CD4-positive, alpha-beta T cell (primary cell): ENCODE measurements around the gene GPC4. TPM values are rescaled to one million over a fixed set of nuclear protein-coding genes. Genes with fewer than 3 reads are reported as not detected.

Source experiments
- ATAC-seq: fragments of 200-7000 bp; cut with Tn5 transposase; one replicate; pipeline ENCODE4 v1.10.0; 2022; ENCODE audit warnings: mild to moderate bottlenecking; ENCODE audit not compliant: poor library complexity
- CTCF ChIA-PET: fragments of 350-600 bp; sonication (Branson Sonifier 250); formaldehyde crosslinking; loops from one replicate; lab custom pipeline; 2021; ENCODE audit warnings: antibody characterized with exemption, inconsistent platforms; lab: Charles Lee
- POLR2A ChIA-PET: fragments of 350-600 bp; sonication (Branson Sonifier 250); formaldehyde crosslinking; loops from one replicate; lab custom pipeline; 2021; ENCODE audit warnings: antibody characterized with exemption, inconsistent platforms; lab: Charles Lee
- DNase-seq, 14 experiments: peaks; one replicate each; pipeline ENCODE4 v3.0.0-alpha.2; 2013 to 2020; ENCODE audit warnings: mixed read lengths in 2 of 14
- H3K27ac ChIP-seq, 2 donors: one replicate each; pipeline versions ENCODE4 v1.5.1 to v1.7.0; 2013; ENCODE audit warnings: low read length in 2 of 2, low read depth in 1 of 2, mild to moderate bottlenecking in 1 of 2
- H3K27me3 ChIP-seq, 2 experiments: 1 replicate in 1 of 2; 2 replicates in 1 of 2; pipeline versions ENCODE4 v1.6.1 to v1.7.0; 2013; ENCODE audit warnings: low read length in 2 of 2, control low read depth in 1 of 2, mild to moderate bottlenecking in 1 of 2, moderate library complexity in 1 of 2; ENCODE audit not compliant: insufficient read depth in 2 of 2, control insufficient read depth in 1 of 2
- H3K36me3 ChIP-seq: one replicate; pipeline ENCODE4 v1.6.1; 2013; ENCODE audit warnings: low read length, control low read depth; ENCODE audit not compliant: insufficient read depth
- H3K4me1 ChIP-seq: one replicate; pipeline ENCODE4 v1.6.1; 2013; ENCODE audit warnings: low read length, control low read depth; ENCODE audit not compliant: insufficient read depth
- H3K4me3 ChIP-seq: one replicate; pipeline ENCODE4 v1.5.1; 2013; ENCODE audit warnings: mild to moderate bottlenecking, low read length, moderate library complexity
- H3K9me3 ChIP-seq, 2 experiments: 1 replicate in 1 of 2; 2 replicates in 1 of 2; pipeline versions ENCODE4 v1.6.1 to v1.7.0; 2013; ENCODE audit warnings: low read length in 2 of 2, mild to moderate bottlenecking in 2 of 2, control low read depth in 1 of 2, moderate library complexity in 1 of 2; ENCODE audit not compliant: control insufficient read depth in 1 of 2, insufficient read depth in 1 of 2
- H3K27ac Mint-ChIP-seq: one replicate; pipeline ENCODE4 v1.8.0; 2020; ENCODE audit warnings: mixed read lengths
- H3K27me3 Mint-ChIP-seq: one replicate; pipeline ENCODE4 v1.8.0; 2021; ENCODE audit warnings: mixed read lengths
- H3K36me3 Mint-ChIP-seq: one replicate; pipeline ENCODE4 v1.8.0; 2021; ENCODE audit warnings: low read depth, mixed read lengths
- H3K4me1 Mint-ChIP-seq: one replicate; pipeline ENCODE4 v1.8.0; 2021; ENCODE audit warnings: low read depth, mixed read lengths
- H3K4me3 Mint-ChIP-seq: one replicate; pipeline ENCODE4 v1.8.0; 2020; ENCODE audit warnings: mild to moderate bottlenecking, mixed read lengths
- H3K9me3 Mint-ChIP-seq: one replicate; pipeline ENCODE4 v1.8.0; 2020; ENCODE audit warnings: mixed read lengths
- intact Hi-C, 2 experiments: fragments of 100-400 bp; cut with DNase I in 1 of 2; cut with micrococcal nuclease in 1 of 2; formaldehyde crosslinking; loops; one replicate each; pipeline versions ENCODE4 v1.15.1 to v1.9.0; 2023 to 2025; cut with DNase I, micrococcal nuclease
- polyA plus RNA-seq, 2 donors: library from polyadenylated mRNA; unstranded; fragments of 120-200 nt; gene quantifications; one replicate each; pipeline ENCODE4 v1.2.1, GENCODE V29; 2013
- total RNA-seq, 174 experiments: library from RNA in 2 of 174; stranded (reverse) in 2 of 174; gene quantifications; one replicate each; pipeline ENCODE4 v1.2.3 and lab custom pipeline; 2021 to 2026
- TF ChIP-seq, protein P1 (sequence below): fragments of 200-600 bp; IDR thresholded peaks from one replicate; pipeline ENCODE4 v1.8.0; 2022; ENCODE audit warnings: antibody characterized with exemption, mild to moderate bottlenecking

GPC4 gene
- total RNA-seq (not detected), total RNA-seq (lab: John Stamatoyannopoulos, UW) (0 to 1.9 (median 0) reads per million in 172 experiments)
- polyA plus RNA-seq (2013, experiment 1 of 2), result 0.01 TPM
- polyA plus RNA-seq (2013, experiment 2 of 2), result 2.0 TPM

DNA sequence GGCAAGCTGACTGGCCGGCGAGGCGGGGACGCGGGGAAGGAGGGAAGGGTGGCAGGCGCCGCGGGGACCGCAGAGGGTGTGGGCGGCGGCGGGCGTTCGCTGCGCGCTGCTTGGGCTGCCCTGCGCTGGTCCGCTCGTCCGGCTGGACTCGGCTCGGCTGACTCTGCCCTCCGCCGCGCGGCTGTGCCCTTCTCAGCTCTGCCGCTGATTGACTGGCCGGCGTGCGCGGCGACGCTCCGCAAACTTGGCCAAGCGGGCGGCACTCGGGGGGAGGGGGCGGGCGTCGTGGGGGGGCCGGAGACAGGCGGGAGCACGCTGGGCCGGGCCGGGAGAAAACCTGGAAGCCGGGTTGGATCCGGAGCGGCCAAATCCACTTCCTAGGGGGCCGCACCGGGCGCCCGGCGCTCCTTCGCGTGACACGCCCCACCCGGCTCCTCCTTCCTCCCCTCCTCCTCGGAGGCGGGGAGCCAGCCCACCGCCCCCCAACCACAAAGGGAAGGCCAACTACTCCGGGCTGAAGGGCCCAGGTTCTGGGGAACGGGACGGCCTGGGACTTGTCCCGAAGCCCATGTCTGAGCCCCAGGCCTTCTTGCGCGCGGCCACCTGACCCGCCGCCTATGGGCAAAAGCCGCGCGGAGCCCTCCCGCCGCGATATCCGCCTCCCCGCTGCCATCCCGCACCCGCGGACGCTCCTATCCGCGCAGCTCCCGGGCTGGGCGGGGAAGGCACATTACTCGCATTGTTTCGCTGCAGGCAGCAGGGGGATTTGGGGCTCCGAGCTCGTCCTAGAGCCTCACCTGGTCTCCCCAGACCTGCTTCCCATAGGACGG lies at the start of gene GPC4:
GPC4 (minus strand) TSS at position 214 of the 830 bp plus-strand sequence. CDS start 524 bp downstream, outside the sequence.
- TF ChIP-seq, protein P1, sequence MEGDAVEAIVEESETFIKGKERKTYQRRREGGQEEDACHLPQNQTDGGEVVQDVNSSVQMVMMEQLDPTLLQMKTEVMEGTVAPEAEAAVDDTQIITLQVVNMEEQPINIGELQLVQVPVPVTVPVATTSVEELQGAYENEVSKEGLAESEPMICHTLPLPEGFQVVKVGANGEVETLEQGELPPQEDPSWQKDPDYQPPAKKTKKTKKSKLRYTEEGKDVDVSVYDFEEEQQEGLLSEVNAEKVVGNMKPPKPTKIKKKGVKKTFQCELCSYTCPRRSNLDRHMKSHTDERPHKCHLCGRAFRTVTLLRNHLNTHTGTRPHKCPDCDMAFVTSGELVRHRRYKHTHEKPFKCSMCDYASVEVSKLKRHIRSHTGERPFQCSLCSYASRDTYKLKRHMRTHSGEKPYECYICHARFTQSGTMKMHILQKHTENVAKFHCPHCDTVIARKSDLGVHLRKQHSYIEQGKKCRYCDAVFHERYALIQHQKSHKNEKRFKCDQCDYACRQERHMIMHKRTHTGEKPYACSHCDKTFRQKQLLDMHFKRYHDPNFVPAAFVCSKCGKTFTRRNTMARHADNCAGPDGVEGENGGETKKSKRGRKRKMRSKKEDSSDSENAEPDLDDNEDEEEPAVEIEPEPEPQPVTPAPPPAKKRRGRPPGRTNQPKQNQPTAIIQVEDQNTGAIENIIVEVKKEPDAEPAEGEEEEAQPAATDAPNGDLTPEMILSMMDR, result no peak
- no peaks in the 10 kb centered on the region for H3K36me3 ChIP-seq
- H3K9me3 Mint-ChIP-seq, result no peaks in the 10 kb centered on the region
- intact Hi-C loops, result no loop called here
- H3K27me3 Mint-ChIP-seq, result peaks cover 54% of the 10 kb centered on the region
- ChIA-PET CTCF (no interaction called here), POLR2A (no interaction called here)
- DNase-seq, result peak in 1 of 14 experiments; percentile 2
- H3K4me1 ChIP-seq, result no peaks in the 10 kb centered on the region
- H3K4me3 Mint-ChIP-seq, result no peak within 1 kb of the TSS
- H3K27ac Mint-ChIP-seq, result no peak within 1 kb of the TSS
- ATAC-seq, result no peak
- no peaks in the 10 kb centered on the region for H3K36me3 Mint-ChIP-seq
- no peak within 1 kb of the TSS for H3K27ac ChIP-seq
- H3K27me3 ChIP-seq, result peaks cover 0 to 60% of the 10 kb centered on the region in 2 experiments
- H3K4me1 Mint-ChIP-seq, result no peaks in the 10 kb centered on the region
- H3K9me3 ChIP-seq, result peaks cover 0 to 4% of the 10 kb centered on the region in 2 experiments
- H3K4me3 ChIP-seq, result no peak within 1 kb of the TSS

DNA sequence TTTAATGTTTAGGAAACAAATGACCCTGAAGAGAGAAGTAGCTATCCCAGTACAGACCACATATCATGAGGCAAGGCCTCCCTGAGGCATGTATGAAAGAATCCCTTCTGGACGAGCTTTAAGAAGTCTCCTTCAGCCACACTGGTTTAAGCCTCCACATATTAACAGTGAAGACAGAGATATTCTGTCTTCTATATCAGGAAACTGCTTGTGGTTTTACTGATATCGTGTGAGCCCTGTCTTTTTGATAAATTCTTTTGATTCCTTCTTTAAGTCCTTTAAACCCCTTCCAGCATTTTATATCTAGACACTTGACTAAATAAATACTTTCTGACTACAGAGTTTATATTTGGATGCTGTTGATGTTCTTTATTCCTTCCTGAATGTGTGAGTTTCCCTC lies 45.9 kb upstream of the GPC4 start:
- ChIA-PET POLR2A (no interaction called here), CTCF (no interaction called here)
- TF ChIP-seq, protein P1, result no peak
- Mint-ChIP-seq H3K9me3 (no peaks in the 10 kb centered on the region), H3K4me1 (no peaks in the 10 kb centered on the region), H3K4me3 (no peak overlapping the region), H3K27ac (no peak overlapping the region), H3K27me3 (no peaks in the 10 kb centered on the region), H3K36me3 (no peaks in the 10 kb centered on the region)
- DNase-seq (no peak), ATAC-seq (no peak)
- no peaks in the 10 kb centered on the region for H3K4me1 ChIP-seq
- no peak overlapping the region for H3K27ac ChIP-seq
- no peaks in the 10 kb centered on the region for H3K9me3 ChIP-seq
- H3K27me3 ChIP-seq, result no peaks in the 10 kb centered on the region
- H3K4me3 ChIP-seq, result no peak overlapping the region
- H3K36me3 ChIP-seq, result no peaks in the 10 kb centered on the region
- intact Hi-C loops, result no loop called here

DNA sequence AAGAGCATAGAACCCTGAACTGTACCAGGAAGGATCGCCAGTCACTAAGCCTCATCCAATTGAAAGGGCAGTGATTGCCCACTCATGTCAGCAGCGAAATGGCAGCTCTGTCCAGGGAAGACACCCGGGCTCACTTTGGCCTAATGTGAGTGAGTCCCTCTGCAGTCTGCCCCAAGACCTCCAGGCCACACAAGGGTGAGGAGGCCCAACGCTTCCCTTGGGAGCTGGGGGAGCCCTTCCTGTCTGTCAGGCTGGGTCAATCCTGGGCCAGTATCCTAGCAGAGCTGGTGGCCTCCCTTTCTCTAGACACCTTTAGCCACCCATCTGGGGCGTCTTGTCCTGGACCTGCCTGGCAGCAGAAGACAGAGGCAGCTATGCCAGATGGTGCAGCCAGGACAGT lies 39.6 kb upstream of the GPC4 start:
- CTCF ChIA-PET, result no interaction called here
- no peaks in the 10 kb centered on the region for H3K36me3 Mint-ChIP-seq
- intact Hi-C loops, result no loop called here
- DNase-seq, result no peak
- H3K4me3 Mint-ChIP-seq, result no peak overlapping the region
- H3K36me3 ChIP-seq, result no peaks in the 10 kb centered on the region
- no peak overlapping the region for H3K27ac Mint-ChIP-seq
- TF ChIP-seq, protein P1, result no peak
- ATAC-seq, result no peak
- H3K4me3 ChIP-seq, result no peak overlapping the region
- no peaks in the 10 kb centered on the region for H3K4me1 Mint-ChIP-seq
- no peaks in the 10 kb centered on the region for H3K9me3 ChIP-seq
- H3K27me3 ChIP-seq, result no peaks in the 10 kb centered on the region
- no peaks in the 10 kb centered on the region for H3K4me1 ChIP-seq
- no peak overlapping the region for H3K27ac ChIP-seq
- POLR2A ChIA-PET, result no interaction called here
- H3K27me3 Mint-ChIP-seq, result no peaks in the 10 kb centered on the region
- H3K9me3 Mint-ChIP-seq, result no peaks in the 10 kb centered on the region
